B cell (primary cell): ENCODE data around the gene KLHL35.

Experiments
- CTCF ChIP-seq: fragments of 200-600 bp; IDR thresholded peaks from one replicate; pipeline ENCODE4 v1.8.0; 2022; ENCODE audit warnings: antibody characterized with exemption, mild to moderate bottlenecking
- EZH2 ChIP-seq: IDR thresholded peaks from 2 replicates; pipeline ENCODE4 v1.6.1; 2012; ENCODE audit warnings: borderline replicate concordance, low read depth, mild to moderate bottlenecking, moderate library complexity, low read length; ENCODE audit not compliant: insufficient read depth, poor library complexity, severe bottlenecking

GRCh38 chr11:75432911-75433321, at the start of gene KLHL35:
- no peak for TF ChIP-seq CTCF
- TF ChIP-seq EZH2: no peak
